SK-N-MC (cell line): ENCODE results near the gene TICAM1.

ENCODE experiments used
- EZH2 ChIP-seq: fragments of 200-600 bp; sonication (generic); IDR thresholded peaks from one replicate; pipeline ENCODE4 v1.6.1; 2017; ENCODE audit warnings: antibody characterized with exemption
- POLR2AphosphoS5 ChIP-seq: IDR thresholded peaks from 2 replicates; pipeline ENCODE4 v1.6.1; 2012; ENCODE audit warnings: mild to moderate bottlenecking, low read depth, low read length, borderline replicate concordance

DNA sequence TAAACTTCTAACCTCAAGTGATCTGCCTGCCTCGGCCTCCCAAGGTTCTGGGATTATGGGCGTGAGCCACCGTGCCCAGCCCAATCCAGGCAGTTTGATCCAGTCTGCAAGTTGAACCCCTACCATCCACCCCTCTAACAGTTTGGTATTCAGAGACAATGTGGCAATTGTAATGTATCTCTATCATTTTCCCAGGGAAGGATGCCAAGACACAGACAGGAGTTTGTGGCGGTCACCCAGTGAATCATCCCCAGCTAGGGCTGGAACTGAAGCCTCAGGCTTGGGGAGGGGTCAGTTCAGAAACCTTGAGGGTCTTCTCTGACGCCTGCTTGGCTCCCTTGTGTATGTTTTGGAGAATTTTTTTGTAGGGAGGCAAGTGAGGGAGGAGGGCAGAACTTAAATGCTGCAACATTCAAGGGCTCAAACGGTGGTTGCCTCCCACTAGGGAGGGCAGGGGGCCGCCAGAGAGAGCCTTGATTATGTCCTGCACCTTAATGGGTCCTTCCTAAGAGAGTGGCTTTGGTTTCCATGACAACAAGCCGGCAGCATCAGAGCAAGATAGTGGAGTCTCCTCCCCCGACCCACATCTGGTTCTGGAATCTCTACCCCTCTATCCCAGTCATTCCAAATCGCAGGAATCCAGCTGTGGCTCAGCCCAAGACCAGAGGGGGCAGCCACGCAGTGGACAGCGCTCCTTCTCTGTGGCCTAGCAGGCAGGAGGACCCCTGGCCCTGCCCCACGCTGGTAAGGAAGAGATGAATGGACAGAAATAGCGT is 54.9 kb downstream of the TICAM1 start:
- TF ChIP-seq POLR2AphosphoS5 (no peak), EZH2 (no peak)
